ENCODE data around the gene MORN1. TPM values are rescaled to one million over a fixed set of nuclear protein-coding genes. Genes with fewer than 3 reads are reported as not detected.

The MORN1 gene
- total and polyA plus RNA-seq, 9 of the 15 experiments (the other 6 are each of a cell fraction or from before 2014, with no cell fraction given): 0.24 to 9.3 (median 4.2) TPM

- Histone ChIP-seq H3K4me2 (ENCODE audit: insufficient read depth, low read length) (no peak overlapping the region), H3K4me3 (no peak overlapping the region), H3K27me3 (ENCODE audit: control insufficient read depth in 2 of 2, insufficient read depth in 2 of 2, low read length in 2 of 2) (peaks cover 90 to 95% of the 10 kb centered on the region in 2 experiments), H3K9me1 (ENCODE audit: control insufficient read depth, insufficient read depth, low read length) (no peaks in the 10 kb centered on the region), H3K36me3 (ENCODE audit: control insufficient read depth, insufficient read depth, low read length) (no peaks in the 10 kb centered on the region), H3K9me3 (replicated peaks; ENCODE audit: control insufficient read depth, insufficient read depth, low read depth, low read length) (no peaks in the 10 kb centered on the region), H4K20me1 (replicated peaks; ENCODE audit: control insufficient read depth, insufficient read depth, low read length) (peaks cover 26% of the 10 kb centered on the region), H3K4me1 (replicated peaks in 1 of 2; ENCODE audit: control insufficient read depth in 2 of 2, insufficient read depth in 2 of 2, low read length in 2 of 2) (peaks cover 0 to 63% of the 10 kb centered on the region in 2 experiments; a peak in 2 of 5 replicates), H3K79me2 (ENCODE audit: control insufficient read depth, insufficient read depth, low read length) (no peaks in the 10 kb centered on the region), H2AFZ (ENCODE audit: low read depth, low read length) (no peak overlapping the region), H3K9ac (ENCODE audit: insufficient read depth in 1 of 2, low read depth in 2 of 2, low read length in 2 of 2) (no peak overlapping the region), H3K27ac (ENCODE audit: extremely low read depth, low read depth, low read length) (no peak overlapping the region)
- ATAC-seq (no peak), DNase-seq (ENCODE audit: extremely low read depth in 1 of 4, low spot score in 3 of 4) (no peak), FAIRE-seq (no peak)
- no peak for TF ChIP-seq SETDB1 (IDR thresholded peaks at IDR 0.05; ENCODE audit: low read length)
- TF ChIP-seq ZNF277 (CRISPR knock-in tag; IDR thresholded peaks at IDR 0.05; ENCODE audit: borderline replicate concordance): no peak
- TF ChIP-seq MXI1 (IDR thresholded peaks at IDR 0.05; ENCODE audit: low read depth, low read length): no peak
- TF ChIP-seq TFAP4 (CRISPR knock-in tag; IDR thresholded peaks at IDR 0.05; ENCODE audit: borderline replicate concordance): 0 out of 2 replicates have a peak, but pooled peaks have one; percentile 21
- peak; percentile 98 for TF ChIP-seq ZBTB9 (CRISPR knock-in tag; IDR thresholded peaks at IDR 0.05)
- no peak for TF ChIP-seq ARID2 (IDR thresholded peaks at IDR 0.05)
- no peak for TF ChIP-seq SMARCC2 (IDR thresholded peaks at IDR 0.05; ENCODE audit: low read depth)
- ChIA-PET POLR2A (no interaction called here), CTCF (ENCODE audit: low intra/inter-chr PET ratio) (no interaction called here)
- in situ Hi-C loops (cut with MboI) (no loop called here), intact Hi-C loops (cut with micrococcal nuclease) (no loop called here)
- WGBS (ENCODE audit: insufficient coverage, low coverage, missing lambda C conversion rate): 11% methylated on average over 24 of the region's 24 CpGs
- no TSS peak for BruUV-seq (replicated peaks)
Measured at GRCh38 chr1:2340086-2340917, 51.1 kb downstream of the MORN1 start.

Data from K562 (cell line).